GM10248 (cell line): ENCODE data around the gene CCT7.

Source experiments
- CTCF ChIA-PET: fragments of 300-600 bp; sonication (Branson Sonifier 250); formaldehyde crosslinking; extraction: SDS; loops from one replicate; lab custom pipeline; 2021; ENCODE audit warnings: antibody characterized with exemption; lab: Yijun Ruan, JAX
- POLR2A ChIA-PET: fragments of 350-650 bp; sonication (Branson Sonifier 250); formaldehyde crosslinking; extraction: SDS; loops from one replicate; lab custom pipeline; 2020; ENCODE audit warnings: antibody characterized with exemption; lab: Yijun Ruan, JAX
- DNase-seq: peaks from one replicate; pipeline ENCODE4 v3.0.0; 2012; ENCODE audit errors: extremely low spot score
- CTCF ChIP-seq: IDR thresholded peaks from 2 replicates; pipeline ENCODE4 v1.5.1; 2012; ENCODE audit warnings: mild to moderate bottlenecking, low read depth; ENCODE audit errors: extremely low read depth, missing control alignments, control extremely low read depth

The CCT7 gene

GRCh38 chr2:73212448-73213176, 21.5 kb upstream of the CCT7 start:
- POLR2A ChIA-PET = interaction anchor here (0.6 to 1.1 kb wide), 3 partner anchors 20 to 173 kb away, joined by 3 to 5 read pairs (median 4); partner anchors contain the start of genes ALMS1, CCT7 and PRADC1
- CTCF ChIA-PET = interaction anchor here (0.7 to 7.6 kb wide), 48 partner anchors 8 to 383 kb away, joined by 3 to 89 read pairs (median 5); partner anchors contain the start of genes CCT7, NOTO, PRADC1 and SFXN5
- peak; percentile 85 for DNase-seq
- TF ChIP-seq CTCF = peak; percentile 94

GRCh38 chr2:73214120-73215035, 19.7 kb upstream of the CCT7 start, which contains the start of gene SMYD5:
Gene SMYD5 (plus strand): TSS chr2:73214245. CDS start chr2:73214267, 22 bp downstream.
- peak; percentile 95 for DNase-seq
- ChIA-PET POLR2A (no interaction called here), CTCF (interaction anchor here (1.7 to 7.6 kb wide), 5 partner anchors 17 to 322 kb away, joined by 8 to 89 read pairs (median 70); partner anchors contain the start of genes CCT7 and PRADC1)
- TF ChIP-seq CTCF = no peak

GRCh38 chr2:73215254-73215653, 18.9 kb upstream of the CCT7 start:
- ChIA-PET CTCF (interaction anchor here (1.0 to 1.7 kb wide), 2 partner anchors 23 to 38 kb away, joined by 3 to 8 read pairs; no protein-coding TSS in a partner anchor), POLR2A (no interaction called here)
- DNase-seq = no peak
- no peak for TF ChIP-seq CTCF

GRCh38 chr2:73217160-73217559, 16.9 kb upstream of the CCT7 start:
- TF ChIP-seq CTCF = no peak
- CTCF ChIA-PET = interaction anchor here (1.2 to 5.6 kb wide), 3 partner anchors 12 to 40 kb away, joined by 3 to 31 read pairs (median 5); partner anchors contain the start of gene PRADC1
- DNase-seq = no peak
- POLR2A ChIA-PET = interaction anchor here (2.0 kb wide), 1 partner anchor 16 kb away, joined by 6 read pairs; the partner anchor contains the start of genes CCT7 and PRADC1

- POLR2A ChIA-PET = interaction anchor here (2.0 kb wide), 1 partner anchor 16 kb away, joined by 6 read pairs; the partner anchor contains the start of genes CCT7 and PRADC1
- CTCF ChIA-PET = interaction anchor here (0.7 to 5.6 kb wide), 6 partner anchors 11 to 132 kb away, joined by 3 to 31 read pairs (median 4); partner anchors contain the start of gene PRADC1
- TF ChIP-seq CTCF = no peak
- no peak for DNase-seq
These were observed 16.3 kb upstream of the CCT7 start for GRCh38 chr2:73217826-73218225.

- no peak for TF ChIP-seq CTCF
- CTCF ChIA-PET = interaction anchor here (0.7 to 5.6 kb wide), 6 partner anchors 10 to 133 kb away, joined by 3 to 31 read pairs (median 4); partner anchors contain the start of gene PRADC1
- no peak for DNase-seq
- POLR2A ChIA-PET = interaction anchor here (2.0 kb wide), 1 partner anchor 15 kb away, joined by 6 read pairs; the partner anchor contains the start of genes CCT7 and PRADC1
These were observed 15.8 kb upstream of the CCT7 start for GRCh38 chr2:73218298-73218697.
